Psoas muscle (tissue), 8 donors: ENCODE data around the gene RASEF. TPM values are rescaled to one million over a fixed set of nuclear protein-coding genes. Genes with fewer than 3 reads are reported as not detected.

Source experiments
- ATAC-seq, 4 donors: fragments of 200-7000 bp; cut with Tn5 transposase; one replicate each; pipeline ENCODE4 v1.9.1; 2020; ENCODE audit warnings: moderate library complexity in 3 of 4, mild to moderate bottlenecking in 2 of 4
- DNase-seq, 2 donors: peaks; one replicate each; pipeline ENCODE4 v3.0.0-alpha.2; 2020
- H3K27ac ChIP-seq: fragments of 200-600 bp; one replicate; pipeline ENCODE4 v1.8.0; 2022
- H3K27me3 ChIP-seq, 3 donors: fragments of 200-600 bp in 1 of 3; one replicate each; pipeline versions ENCODE4 v1.6.1 to v1.8.0; 2013 to 2022; ENCODE audit warnings: low read length in 2 of 3, mild to moderate bottlenecking in 2 of 3, moderate library complexity in 1 of 3; ENCODE audit not compliant: insufficient read depth in 3 of 3
- H3K36me3 ChIP-seq, 2 donors: fragments of 200-600 bp in 1 of 2; one replicate each; pipeline versions ENCODE4 v1.6.1 to v1.8.0; 2013 to 2022; ENCODE audit warnings: low read depth in 1 of 2, mild to moderate bottlenecking in 1 of 2, moderate library complexity in 1 of 2; ENCODE audit not compliant: insufficient read depth in 1 of 2
- H3K4me1 ChIP-seq: fragments of 200-600 bp; one replicate; pipeline ENCODE4 v1.8.0; 2022
- H3K4me3 ChIP-seq: fragments of 200-600 bp; one replicate; pipeline ENCODE4 v1.8.0; 2022; ENCODE audit warnings: mild to moderate bottlenecking
- H3K9me3 ChIP-seq: fragments of 200-600 bp; one replicate; pipeline ENCODE4 v1.8.0; 2022
- WGBS, 3 donors: extraction: QIAGEN DNeasy Blood & Tissue Kit; methylation state at CpG; one replicate each; pipeline versions ENCODE4 v1.1.6 to v1.1.7; 2013; 5-methylcytosine and 5-hydroxymethylcytosine counted together
- intact Hi-C, 2 donors: fragments of 100-400 bp; cut with DNase I; formaldehyde crosslinking; loops; one replicate each; pipeline versions ENCODE4 v1.11.0 to v1.14.2; 2022
- polyA plus RNA-seq, 3 donors: library from polyadenylated mRNA; stranded (reverse); fragments of 200-250 nt; gene quantifications; one replicate each; pipeline ENCODE4 v1.2.3, GENCODE V29; 2013
- total RNA-seq, 4 donors: library from RNA; stranded (reverse); fragmentation: NEBNext Ultra II Directional in 2 of 4; extraction: Animal tissue kit (Norgen Biotek cat#: 25700) in 2 of 4; gene quantifications; one replicate each; pipeline versions ENCODE4 v1.2.1 to v1.2.4, GENCODE V29; 2021 to 2023
- TF ChIP-seq, protein P1 (sequence below): fragments of 200-600 bp; IDR thresholded peaks from one replicate; pipeline ENCODE4 v1.8.0; 2022; ENCODE audit warnings: antibody characterized with exemption
- donor health status: healthy with polysubstance abuse.
- donor health status: DM: no; HTN: no; CAD: no; lungs with moderate emphysema.
- donor health status: Bipolar disorder and iron deficiency.
- donor health status: healthy.
- donor health status: DM: yes; HTN: yes; CAD: no.
- donor health status: DM: no; HTN: no; CAD: no.
- donor health status: DM: no; HTN: no; CAD: no.
- donor health status: DM: yes; HTN: yes; CAD: no.

RASEF gene
- total and polyA plus RNA-seq, 7 donors = 0.01 to 0.11 (median 0.06) TPM; not detected in 1

DNA sequence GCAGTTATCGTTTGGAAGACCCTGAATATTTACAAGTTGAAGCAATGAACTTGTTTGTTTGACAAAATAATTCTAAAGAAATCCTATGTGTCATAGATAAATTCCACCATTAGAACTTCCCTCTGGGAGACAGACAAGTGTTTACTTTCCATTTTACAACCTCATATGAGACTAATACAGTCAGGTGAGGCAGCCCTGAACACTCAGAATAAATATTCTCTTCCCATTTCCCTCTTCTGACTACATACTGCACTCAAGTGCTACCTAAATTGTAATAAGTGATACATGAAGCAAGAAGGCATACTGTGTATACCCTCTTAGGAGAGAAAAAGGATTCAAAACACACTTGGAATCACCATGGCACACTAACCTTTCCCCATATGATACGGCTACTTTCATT, 6.8 kb downstream of the RASEF start:
- H3K4me1 ChIP-seq = no peaks in the 10 kb centered on the region
- intact Hi-C loops = no loop called here
- no peak overlapping the region for H3K27ac ChIP-seq
- no peaks in the 10 kb centered on the region for H3K36me3 ChIP-seq
- TF ChIP-seq, protein P1, sequence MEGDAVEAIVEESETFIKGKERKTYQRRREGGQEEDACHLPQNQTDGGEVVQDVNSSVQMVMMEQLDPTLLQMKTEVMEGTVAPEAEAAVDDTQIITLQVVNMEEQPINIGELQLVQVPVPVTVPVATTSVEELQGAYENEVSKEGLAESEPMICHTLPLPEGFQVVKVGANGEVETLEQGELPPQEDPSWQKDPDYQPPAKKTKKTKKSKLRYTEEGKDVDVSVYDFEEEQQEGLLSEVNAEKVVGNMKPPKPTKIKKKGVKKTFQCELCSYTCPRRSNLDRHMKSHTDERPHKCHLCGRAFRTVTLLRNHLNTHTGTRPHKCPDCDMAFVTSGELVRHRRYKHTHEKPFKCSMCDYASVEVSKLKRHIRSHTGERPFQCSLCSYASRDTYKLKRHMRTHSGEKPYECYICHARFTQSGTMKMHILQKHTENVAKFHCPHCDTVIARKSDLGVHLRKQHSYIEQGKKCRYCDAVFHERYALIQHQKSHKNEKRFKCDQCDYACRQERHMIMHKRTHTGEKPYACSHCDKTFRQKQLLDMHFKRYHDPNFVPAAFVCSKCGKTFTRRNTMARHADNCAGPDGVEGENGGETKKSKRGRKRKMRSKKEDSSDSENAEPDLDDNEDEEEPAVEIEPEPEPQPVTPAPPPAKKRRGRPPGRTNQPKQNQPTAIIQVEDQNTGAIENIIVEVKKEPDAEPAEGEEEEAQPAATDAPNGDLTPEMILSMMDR = no peak
- ATAC-seq (no peak), DNase-seq (no peak)
- no peak overlapping the region for H3K4me3 ChIP-seq
- peaks cover 0 to 24% (median 1%) of the 10 kb centered on the region in 3 donors for H3K27me3 ChIP-seq
- 80 to 88% (median 82%) methylated on average over 2 of the region's 2 CpGs for WGBS, 3 donors
- H3K9me3 ChIP-seq = no peaks in the 10 kb centered on the region

DNA sequence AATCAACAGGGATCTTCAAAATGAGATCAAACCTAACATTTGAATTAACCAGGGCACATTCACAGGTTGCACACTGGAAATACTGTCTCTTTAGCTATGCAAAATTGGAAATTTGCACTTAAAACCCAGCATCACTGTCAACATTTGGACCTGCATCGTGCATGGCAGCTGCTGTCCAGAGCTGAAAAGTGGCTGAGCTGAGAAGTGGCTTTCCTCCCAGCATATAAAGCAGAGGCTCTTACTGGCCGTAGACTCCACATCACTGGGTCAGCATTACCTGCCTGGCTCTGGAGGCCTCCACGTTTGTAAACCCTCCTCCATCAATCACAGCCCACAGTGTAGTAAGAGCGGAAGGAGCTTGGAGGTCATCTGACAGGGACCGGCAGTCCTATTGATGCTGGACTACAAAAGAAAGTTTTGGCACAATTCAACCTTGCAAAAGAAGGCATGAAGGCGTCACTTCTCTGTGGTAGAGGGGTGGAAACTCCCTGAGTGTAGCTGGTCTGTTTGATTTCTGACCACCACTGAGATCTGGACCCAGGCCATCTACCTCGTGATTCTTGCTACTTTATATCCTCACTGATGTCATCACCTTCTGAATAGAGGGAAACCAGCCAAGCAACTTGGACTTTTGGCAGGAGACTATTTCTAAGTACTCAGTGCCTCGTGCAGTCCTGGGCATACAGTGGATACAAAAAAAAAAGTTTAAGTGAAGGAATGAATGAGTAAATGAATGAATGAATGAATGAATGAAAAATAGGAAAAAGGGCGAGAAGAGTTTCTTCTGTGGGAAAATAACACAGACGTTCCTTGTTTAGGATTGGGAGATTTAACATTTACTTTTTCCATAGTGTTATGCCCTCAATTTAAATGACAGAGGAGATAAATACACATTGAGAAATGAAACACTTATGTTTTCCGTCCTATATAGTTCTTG, 14.8 kb downstream of the RASEF start:
- DNase-seq (no peak), ATAC-seq (no peak)

DNA sequence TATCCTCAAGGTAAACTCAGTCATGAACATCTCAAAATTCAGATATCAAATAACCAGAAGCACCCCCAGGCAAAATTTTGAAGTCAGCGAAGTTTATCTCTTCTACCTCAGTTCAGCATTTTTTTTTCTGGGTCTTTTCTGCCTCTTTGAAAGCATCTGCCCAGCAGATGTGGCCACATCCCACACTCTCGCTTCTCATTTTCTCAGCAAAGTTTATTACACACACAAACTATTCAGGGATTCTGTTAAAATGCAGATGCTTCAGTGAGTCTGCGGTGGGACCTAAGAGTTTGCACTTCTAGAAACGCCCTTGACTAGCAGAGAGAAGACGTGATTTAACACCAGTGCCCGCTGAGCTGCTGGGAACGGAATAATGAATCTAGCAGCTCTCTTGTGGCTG, 19.3 kb downstream of the RASEF start:
- WGBS, 3 donors = 48 to 59% (median 55%) methylated on average over 7 of the region's 7 CpGs
- DNase-seq (no peak), ATAC-seq (no peak)
- Histone ChIP-seq H3K4me1 (no peaks in the 10 kb centered on the region), H3K4me3 (no peak overlapping the region), H3K36me3 (no peaks in the 10 kb centered on the region), H3K27me3 (peaks cover 0 to 2% (median 0%) of the 10 kb centered on the region in 3 donors), H3K9me3 (no peaks in the 10 kb centered on the region), H3K27ac (no peak overlapping the region)
- intact Hi-C loops = no loop called here
- TF ChIP-seq, protein P1 = no peak

More for the DNA sequence above, 14.8 kb downstream of the RASEF start:
- H3K4me3 ChIP-seq = no peak overlapping the region
- no peaks in the 10 kb centered on the region for H3K27me3 ChIP-seq
- H3K9me3 ChIP-seq = no peaks in the 10 kb centered on the region
- H3K36me3 ChIP-seq = no peaks in the 10 kb centered on the region
- H3K27ac ChIP-seq = no peak overlapping the region
- no peaks in the 10 kb centered on the region for H3K4me1 ChIP-seq
- intact Hi-C loops = no loop called here
- WGBS, 3 donors = 25 to 35% (median 34%) methylated on average over 11 of the region's 11 CpGs
- TF ChIP-seq, protein P1 = no peak

DNA sequence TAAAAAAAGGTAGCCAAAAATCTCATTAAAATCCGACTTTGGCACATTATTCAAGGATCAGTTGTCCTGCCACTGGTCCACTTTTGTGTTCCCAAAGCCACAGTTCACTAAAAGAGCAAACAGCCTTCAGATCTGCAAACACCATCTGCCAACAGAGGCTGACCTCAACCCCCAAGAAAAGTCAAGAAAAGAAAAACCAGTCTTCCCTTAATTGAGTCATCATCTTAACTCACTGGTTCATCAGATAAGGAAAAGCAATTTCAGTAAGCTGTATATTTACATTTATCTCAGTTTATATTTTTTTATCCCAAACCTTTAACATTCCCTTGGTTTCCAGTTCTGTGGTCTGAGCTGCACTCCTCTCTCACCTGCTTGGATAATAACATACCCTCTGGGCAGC, 21.2 kb downstream of the RASEF start:
- ATAC-seq = no peak
- intact Hi-C loops = no loop called here
- TF ChIP-seq, protein P1 = no peak
- Histone ChIP-seq H3K9me3 (no peaks in the 10 kb centered on the region), H3K4me3 (no peak overlapping the region), H3K4me1 (no peaks in the 10 kb centered on the region), H3K36me3 (no peaks in the 10 kb centered on the region), H3K27ac (no peak overlapping the region), H3K27me3 (peaks cover 0 to 2% (median 0%) of the 10 kb centered on the region in 3 donors)
- no peak for DNase-seq
- WGBS, 3 donors = 27 to 66% (median 46%) methylated on average over 1 of the region's 1 CpG
